Measurements from ENCODE around the gene ZIC4. TPM values are rescaled to one million over a fixed set of nuclear protein-coding genes. Genes with fewer than 3 reads are reported as not detected.

ZIC4 gene
- total and polyA plus RNA-seq, 2 of the 8 experiments (the other 6 are each of a cell fraction or from before 2014, with no cell fraction given), result 0.03 to 0.13 TPM

GRCh38 chr3:147336543-147337278 lies 69.6 kb downstream of the ZIC4 start:
- CTCF ChIA-PET (ENCODE audit: partially characterized antibody), result interaction anchor here (0.8 to 0.9 kb wide), 2 partner anchors 17 to 145 kb away, joined by 3 to 4 read pairs; no protein-coding TSS in a partner anchor
- Histone ChIP-seq H3K9me3 (ENCODE audit: insufficient read depth in 2 of 2, low read depth in 1 of 2, low read length in 1 of 2) (no peaks in the 10 kb centered on the region), H3K14ac (ENCODE audit: insufficient read length) (no peak overlapping the region), H4K8ac (ENCODE audit: extremely low read depth, insufficient read depth, low read length) (no peak overlapping the region), H4K20me1 (replicated peaks in 1 of 2; ENCODE audit: control insufficient read depth in 1 of 2, insufficient read depth in 2 of 2, low read length in 2 of 2) (no peaks in the 10 kb centered on the region), H4K91ac (replicated peaks; ENCODE audit: insufficient read length, low read length) (no peak overlapping the region), H3K18ac (ENCODE audit: extremely low read depth, low read length) (no peak overlapping the region), H3K79me2 (ENCODE audit: control insufficient read depth in 1 of 2, insufficient read depth in 2 of 2, low read length in 2 of 2) (no peaks in the 10 kb centered on the region), H2BK15ac (ENCODE audit: low read length) (no peak overlapping the region), H2BK12ac (ENCODE audit: low read depth, low read length) (no peak overlapping the region), H3K9ac (replicated peaks in 1 of 4; ENCODE audit: extremely low read depth in 1 of 4, low read depth in 3 of 4, low read length in 3 of 4) (no peak overlapping the region), H4K5ac (ENCODE audit: insufficient read length, low read depth, low read length) (no peak overlapping the region), H3K4ac (replicated peaks; ENCODE audit: insufficient read length, low read depth, low read length) (no peak overlapping the region), H2BK120ac (replicated peaks; ENCODE audit: low read depth, low read length) (no peak overlapping the region), H3K4me1 (replicated peaks in 1 of 4; ENCODE audit: control insufficient read depth in 3 of 4, insufficient read depth in 4 of 4, low read length in 3 of 4) (peaks cover 0 to 4% (median 0%) of the 10 kb centered on the region in 4 experiments; a peak in 1 of 7 replicates), H2AK5ac (ENCODE audit: low read depth, low read length) (no peak overlapping the region), H3K23ac (ENCODE audit: insufficient read length) (no peak overlapping the region), H2AFZ (ENCODE audit: low read length) (peak overlapping the region; percentile 93; the same call in 1 of the 2 replicates), H3K56ac (replicated peaks; ENCODE audit: insufficient read length, low read depth, low read length) (no peak overlapping the region), H3K79me1 (ENCODE audit: low read depth, low read length) (no peaks in the 10 kb centered on the region), H3K4me2 (ENCODE audit: insufficient read depth in 1 of 2, low read depth in 2 of 2, low read length in 2 of 2) (no peak overlapping the region), H3K36me3 (ENCODE audit: control insufficient read depth in 2 of 4, insufficient read depth in 4 of 4, low read length in 3 of 4) (no peaks in the 10 kb centered on the region), H2BK5ac (ENCODE audit: low read depth, low read length) (no peak overlapping the region), H2BK20ac (ENCODE audit: low read length) (no peak overlapping the region), H3K23me2 (ENCODE audit: low read depth, low read length) (no peaks in the 10 kb centered on the region), H3K4me3 (ENCODE audit: extremely low read depth in 1 of 4, insufficient read depth in 2 of 4, low read depth in 3 of 4, low read length in 4 of 4) (no peak overlapping the region), H3K27ac (ENCODE audit: low read depth, low read length) (no peak overlapping the region), H3K27me3 (replicated peaks in 1 of 4; ENCODE audit: control insufficient read depth in 3 of 4, extremely low read depth in 1 of 4, insufficient read depth in 3 of 4, low read length in 3 of 4) (no peaks in the 10 kb centered on the region)
- 88% methylated on average over 4 of the region's 4 CpGs; no CpG with 5 or more reads in 1 of the 2 experiments for WGBS, 2 experiments (ENCODE audit: extremely low coverage in 1 of 2, insufficient coverage in 1 of 2, insufficient read length in 1 of 2, insufficient replicate concordance in 2 of 2, low coverage in 1 of 2, low lambda C conversion rate in 2 of 2, missing lambda C conversion rate in 1 of 2)
- TF ChIP-seq SIRT6 (IDR thresholded peaks at IDR 0.05; ENCODE audit: low read length) (no peak), MAX (IDR thresholded peaks at IDR 0.05) (no peak), RFX5 (IDR thresholded peaks at IDR 0.05; ENCODE audit: borderline replicate concordance, low read depth, low read length) (no peak), GABPA (IDR thresholded peaks at IDR 0.05; ENCODE audit: borderline replicate concordance, insufficient read depth, low read length) (no peak), KDM5A (IDR thresholded peaks at IDR 0.05; ENCODE audit: low read length) (no peak), SRF (IDR thresholded peaks at IDR 0.05; ENCODE audit: low read depth, low read length) (no peak)
- FAIRE-seq, result no peak
- POLR2A ChIA-PET (ENCODE audit: partially characterized antibody), result no interaction called here
- no peak for DNase-seq (ENCODE audit: low read depth in 1 of 2, low spot score in 2 of 2)

Measured in H1 (cell line).